Thyroid gland (tissue), 4 donors: ENCODE data around the gene PTPRE. TPM values are rescaled to one million over a fixed set of nuclear protein-coding genes. Genes with fewer than 3 reads are reported as not detected.

Source experiments
- DNase-seq, 2 donors: peaks; one replicate each; pipeline ENCODE4 v3.0.0-alpha.2; 2019
- H3K27ac ChIP-seq, 3 donors: fragments of 200-600 bp; sonication (generic); 1 replicate in 2 of 3; 2 replicates in 1 of 3; pipeline ENCODE4 v1.5.1; 2016 to 2019; ENCODE audit warnings: mild to moderate bottlenecking in 1 of 3, moderate library complexity in 1 of 3
- H3K27me3 ChIP-seq: fragments of 200-600 bp; sonication (generic); one replicate; pipeline ENCODE4 v1.5.1; 2019
- H3K36me3 ChIP-seq, 2 donors: fragments of 200-600 bp; sonication (generic); one replicate each; pipeline ENCODE4 v1.5.1; 2016 to 2019
- H3K4me1 ChIP-seq, 2 donors: fragments of 200-600 bp; sonication (generic); one replicate each; pipeline ENCODE4 v1.5.1; 2017 to 2019
- H3K4me3 ChIP-seq, 3 donors: fragments of 200-600 bp; sonication (generic); replicated peaks in 1 of 3; 1 replicate in 2 of 3; 2 replicates in 1 of 3; pipeline ENCODE4 v1.5.1; 2016; ENCODE audit warnings: mild to moderate bottlenecking in 1 of 3
- H3K9me3 ChIP-seq: fragments of 200-600 bp; sonication (generic); one replicate; pipeline ENCODE4 v1.5.1; 2017
- POLR2A ChIP-seq, 2 donors: fragments of 450-650 bp; IDR thresholded peaks; one replicate each; pipeline ENCODE4 v1.6.1; 2017; ENCODE audit warnings: antibody characterized with exemption in 2 of 2, mild to moderate bottlenecking in 2 of 2, moderate library complexity in 1 of 2
- WGBS, 2 donors: methylation state at CpG; one replicate each; pipeline ENCODE4 v1.1.5; 2017; 5-methylcytosine and 5-hydroxymethylcytosine counted together
- intact Hi-C: fragments of 100-400 bp; cut with DNase I; formaldehyde crosslinking; loops from one replicate; pipeline ENCODE4 v1.15.1; 2023
- total RNA-seq, 4 donors: library from RNA; depleted of rRNA; stranded (reverse); fragments of >200 nt; gene quantifications; one replicate each; pipeline ENCODE4 v1.2.3, GENCODE V29; 2016
- TF ChIP-seq, protein P1 (sequence below), 6 experiments: fragments of 200-600 bp in 3 of 6; fragments of 450-650 bp in 3 of 6; sonication (generic) in 3 of 6; IDR thresholded peaks; one replicate each; pipeline ENCODE4 v1.5.1; 2016 to 2019; ENCODE audit warnings: antibody characterized with exemption in 6 of 6, mild to moderate bottlenecking in 2 of 6, inconsistent platforms in 1 of 6, moderate library complexity in 1 of 6

The PTPRE gene
- total RNA-seq, 4 donors from 2014 or later: 16.8 to 25.0 (median 19.4) TPM

DNA sequence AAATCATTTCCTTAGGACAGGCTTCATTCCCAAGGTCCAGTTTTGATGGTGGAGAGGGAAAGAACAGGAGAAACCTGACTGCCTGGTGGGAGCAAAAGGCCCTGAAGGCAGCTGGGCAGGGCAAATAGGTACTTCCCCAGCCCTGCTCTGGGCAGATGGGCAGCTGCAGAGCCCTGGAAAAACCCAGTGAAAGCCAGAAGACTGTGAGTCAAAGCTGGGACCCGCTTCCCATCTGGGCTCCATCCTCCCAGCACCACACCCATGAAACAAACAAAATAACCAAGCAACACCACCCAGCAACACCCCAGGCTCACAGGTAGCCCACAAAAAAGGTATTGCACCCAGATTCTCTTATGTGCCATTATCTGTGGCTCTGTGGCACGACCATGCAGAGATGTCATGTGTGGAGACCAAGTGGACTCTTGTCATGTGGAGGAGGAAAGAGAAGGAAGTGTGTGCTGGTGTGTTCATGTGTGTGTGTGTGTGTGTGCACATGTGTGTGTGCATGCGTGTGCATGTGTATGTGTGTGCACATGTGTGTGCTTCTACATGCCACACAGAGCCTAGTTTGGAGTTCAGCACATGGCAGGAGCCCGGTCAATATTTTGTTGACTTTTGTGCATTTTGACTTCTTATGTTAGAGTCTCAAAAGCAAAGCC lies 24.0 kb upstream of the PTPRE start:
- Histone ChIP-seq H3K27ac (no peak overlapping the region), H3K4me1 (no peaks in the 10 kb centered on the region), H3K36me3 (no peaks in the 10 kb centered on the region), H3K4me3 (no peak overlapping the region), H3K27me3 (no peaks in the 10 kb centered on the region), H3K9me3 (no peaks in the 10 kb centered on the region)
- intact Hi-C loops: no loop called here
- no peak for DNase-seq
- 78 to 83% methylated on average over 3 to 4 of the region's 4 CpGs for WGBS, 2 donors
- TF ChIP-seq, protein P1, sequence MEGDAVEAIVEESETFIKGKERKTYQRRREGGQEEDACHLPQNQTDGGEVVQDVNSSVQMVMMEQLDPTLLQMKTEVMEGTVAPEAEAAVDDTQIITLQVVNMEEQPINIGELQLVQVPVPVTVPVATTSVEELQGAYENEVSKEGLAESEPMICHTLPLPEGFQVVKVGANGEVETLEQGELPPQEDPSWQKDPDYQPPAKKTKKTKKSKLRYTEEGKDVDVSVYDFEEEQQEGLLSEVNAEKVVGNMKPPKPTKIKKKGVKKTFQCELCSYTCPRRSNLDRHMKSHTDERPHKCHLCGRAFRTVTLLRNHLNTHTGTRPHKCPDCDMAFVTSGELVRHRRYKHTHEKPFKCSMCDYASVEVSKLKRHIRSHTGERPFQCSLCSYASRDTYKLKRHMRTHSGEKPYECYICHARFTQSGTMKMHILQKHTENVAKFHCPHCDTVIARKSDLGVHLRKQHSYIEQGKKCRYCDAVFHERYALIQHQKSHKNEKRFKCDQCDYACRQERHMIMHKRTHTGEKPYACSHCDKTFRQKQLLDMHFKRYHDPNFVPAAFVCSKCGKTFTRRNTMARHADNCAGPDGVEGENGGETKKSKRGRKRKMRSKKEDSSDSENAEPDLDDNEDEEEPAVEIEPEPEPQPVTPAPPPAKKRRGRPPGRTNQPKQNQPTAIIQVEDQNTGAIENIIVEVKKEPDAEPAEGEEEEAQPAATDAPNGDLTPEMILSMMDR (IDR thresholded peaks at IDR 0.05): no peak
- TF ChIP-seq POLR2A (IDR thresholded peaks at IDR 0.05): no peak

DNA sequence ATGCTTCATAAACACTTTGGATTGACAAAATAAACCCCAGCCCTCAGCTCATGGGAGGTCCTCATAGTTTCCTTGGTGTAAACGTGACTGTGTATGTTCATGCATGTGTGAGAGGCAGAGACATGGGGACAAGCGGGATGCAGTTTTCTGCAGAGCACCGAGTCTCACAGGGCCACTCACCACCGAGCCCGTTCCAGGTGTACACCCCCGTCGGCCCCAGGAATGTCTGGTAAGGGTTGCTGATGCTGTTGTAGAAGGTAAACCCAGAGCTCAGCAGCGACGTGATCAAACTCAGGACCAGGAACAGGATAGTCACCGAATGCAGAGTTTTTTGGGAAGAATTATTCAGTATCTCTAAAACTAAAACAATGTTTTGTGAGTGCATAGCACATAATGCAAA lies 23.4 kb upstream of the PTPRE start:
- DNase-seq: no peak

DNA sequence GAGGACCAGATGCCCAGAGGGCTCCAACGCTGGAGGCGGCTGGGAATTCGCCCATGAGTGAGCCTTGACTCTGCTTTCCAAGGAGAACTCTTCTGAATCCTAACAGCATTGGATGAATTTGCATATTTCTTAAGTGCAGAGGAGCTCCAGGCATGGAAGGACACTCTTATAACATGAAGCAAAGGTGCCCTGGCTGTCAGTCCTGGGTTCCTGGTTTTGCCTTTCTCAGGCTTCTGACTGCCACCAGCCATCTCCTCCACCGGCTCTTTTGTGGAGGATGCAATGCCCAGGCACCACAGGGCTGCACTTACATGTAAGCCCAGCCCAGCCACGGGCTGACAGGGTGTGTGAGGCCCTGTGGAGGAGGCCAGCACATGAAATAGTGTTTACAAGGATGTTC lies 22.4 kb upstream of the PTPRE start:
- H3K4me1 ChIP-seq: no peaks in the 10 kb centered on the region
- WGBS, 2 donors: 77 to 79% methylated on average over 5 of the region's 5 CpGs
- intact Hi-C loops: no loop called here
- DNase-seq: no peak
- TF ChIP-seq, protein P1 (IDR thresholded peaks at IDR 0.05): no peak
- TF ChIP-seq POLR2A (IDR thresholded peaks at IDR 0.05): no peak
- H3K27ac ChIP-seq: no peak overlapping the region
- H3K4me3 ChIP-seq: no peak overlapping the region
- no peaks in the 10 kb centered on the region for H3K27me3 ChIP-seq
- H3K36me3 ChIP-seq: no peaks in the 10 kb centered on the region
- H3K9me3 ChIP-seq: no peaks in the 10 kb centered on the region

More for the DNA sequence above, 23.4 kb upstream of the PTPRE start:
- WGBS, 2 donors: 87 to 88% methylated on average over 4 to 10 of the region's 10 CpGs
- no peak overlapping the region for H3K27ac ChIP-seq
- H3K27me3 ChIP-seq: no peaks in the 10 kb centered on the region
- TF ChIP-seq POLR2A (IDR thresholded peaks at IDR 0.05): no peak
- TF ChIP-seq, protein P1 (IDR thresholded peaks at IDR 0.05): no peak
- no peaks in the 10 kb centered on the region for H3K4me1 ChIP-seq
- H3K9me3 ChIP-seq: no peaks in the 10 kb centered on the region
- no peaks in the 10 kb centered on the region for H3K36me3 ChIP-seq
- no peak overlapping the region for H3K4me3 ChIP-seq
- intact Hi-C loops: no loop called here

DNA sequence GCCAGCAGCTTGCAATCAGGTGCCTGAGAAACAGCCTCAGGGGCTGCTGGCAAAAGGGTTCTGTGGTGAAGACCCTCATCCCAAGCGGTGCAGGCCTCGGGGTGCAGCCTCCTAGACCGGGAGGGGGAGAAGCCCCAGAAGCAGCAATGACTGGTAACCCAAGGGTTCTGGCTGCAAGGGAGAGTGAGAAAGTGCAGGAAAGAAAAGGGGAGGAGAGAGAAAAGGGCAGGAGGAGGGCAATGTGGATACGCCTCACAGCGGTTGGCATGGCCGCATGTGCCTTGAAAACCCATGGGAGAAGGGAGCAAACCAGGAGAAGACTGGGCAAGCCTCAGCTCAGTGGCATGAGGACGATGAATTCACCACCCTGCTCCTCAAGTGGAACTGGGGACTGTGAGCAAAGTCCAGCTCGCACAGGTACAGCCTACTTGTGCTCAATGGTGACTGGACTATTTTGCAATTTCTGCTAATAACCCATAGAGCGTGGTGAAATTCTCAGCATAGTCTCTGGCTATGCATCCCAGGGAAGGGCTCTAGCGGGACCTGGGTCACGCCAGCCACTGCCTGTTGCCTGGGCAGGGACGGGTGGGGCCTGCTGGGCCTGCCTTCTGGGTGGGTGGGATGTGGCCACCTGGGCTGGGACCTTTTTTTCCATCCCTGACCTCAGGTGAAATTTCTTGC lies 20.4 kb upstream of the PTPRE start:
- intact Hi-C loops: no loop called here
- no peaks in the 10 kb centered on the region for H3K36me3 ChIP-seq
- no peak overlapping the region for H3K4me3 ChIP-seq
- WGBS, 2 donors: 85 to 90% methylated on average over 12 of the region's 12 CpGs
- DNase-seq: no peak
- no peaks in the 10 kb centered on the region for H3K9me3 ChIP-seq
- TF ChIP-seq, protein P1 (IDR thresholded peaks at IDR 0.05): no peak
- no peak for TF ChIP-seq POLR2A (IDR thresholded peaks at IDR 0.05)
- no peak overlapping the region for H3K27ac ChIP-seq
- H3K4me1 ChIP-seq: no peaks in the 10 kb centered on the region
- no peaks in the 10 kb centered on the region for H3K27me3 ChIP-seq
